ENCODE measurements around the gene CCNG2.

Gene CCNG2

GRCh38 chr4:77178560-77178959, 21.6 kb downstream of the CCNG2 start:
- no peak for DNase-seq (ENCODE audit: low read depth)

GRCh38 chr4:77179519-77179918, 22.5 kb downstream of the CCNG2 start:
- no peak for DNase-seq (ENCODE audit: low read depth)

GRCh38 chr4:77181720-77182119, 24.7 kb downstream of the CCNG2 start:
- DNase-seq (ENCODE audit: low read depth) = no peak

- DNase-seq (ENCODE audit: low read depth) = no peak
These were observed 26.9 kb downstream of the CCNG2 start for GRCh38 chr4:77183777-77184420.

GRCh38 chr4:77184974-77185373, 28.0 kb downstream of the CCNG2 start:
- no peak for DNase-seq (ENCODE audit: low read depth)

GRCh38 chr4:77185686-77186085, 28.7 kb downstream of the CCNG2 start:
- no peak for DNase-seq (ENCODE audit: low read depth)

GRCh38 chr4:77187322-77187721, 30.3 kb downstream of the CCNG2 start:
- DNase-seq (ENCODE audit: low read depth) = no peak

GRCh38 chr4:77188498-77189220, 31.7 kb downstream of the CCNG2 start:
- no peak for DNase-seq (ENCODE audit: low read depth)

GRCh38 chr4:77189412-77189811, 32.4 kb downstream of the CCNG2 start:
- no peak for DNase-seq (ENCODE audit: low read depth)

GRCh38 chr4:77190053-77190452, 33.0 kb downstream of the CCNG2 start:
- DNase-seq (ENCODE audit: low read depth) = no peak

- DNase-seq (ENCODE audit: low read depth) = no peak
These were observed 36.0 kb downstream of the CCNG2 start for GRCh38 chr4:77193046-77193445.

- DNase-seq (ENCODE audit: low read depth) = peak; percentile 65
These were observed 36.6 kb downstream of the CCNG2 start for GRCh38 chr4:77193511-77194102.

- DNase-seq (ENCODE audit: low read depth) = no peak
These were observed 37.4 kb downstream of the CCNG2 start for GRCh38 chr4:77194366-77194765.

- no peak for DNase-seq (ENCODE audit: low read depth)
These were observed 38.0 kb downstream of the CCNG2 start for GRCh38 chr4:77194989-77195388.

GRCh38 chr4:77196866-77197265, 39.9 kb downstream of the CCNG2 start:
- DNase-seq (ENCODE audit: low read depth) = no peak

GRCh38 chr4:77197361-77197760, 40.4 kb downstream of the CCNG2 start:
- no peak for DNase-seq (ENCODE audit: low read depth)

GRCh38 chr4:77197831-77198230, 40.8 kb downstream of the CCNG2 start:
- DNase-seq (ENCODE audit: low read depth) = no peak

- no peak for DNase-seq (ENCODE audit: low read depth)
These were observed 42.3 kb downstream of the CCNG2 start for GRCh38 chr4:77199276-77199675.

GRCh38 chr4:77199701-77200100, 42.7 kb downstream of the CCNG2 start:
- no peak for DNase-seq (ENCODE audit: low read depth)

- DNase-seq (ENCODE audit: low read depth) = no peak
These were observed 44.3 kb downstream of the CCNG2 start for GRCh38 chr4:77201343-77201742.

- DNase-seq (ENCODE audit: low read depth) = no peak
These were observed 44.9 kb downstream of the CCNG2 start for GRCh38 chr4:77201857-77202256.

GRCh38 chr4:77202491-77202890, 45.5 kb downstream of the CCNG2 start:
- DNase-seq (ENCODE audit: low read depth) = no peak

- peak; percentile 53 for DNase-seq (ENCODE audit: low read depth)
These were observed 46.6 kb downstream of the CCNG2 start for GRCh38 chr4:77203380-77204197.
